Psoas muscle (tissue), 8 donors: ENCODE results near the gene AEN. TPM values are rescaled to one million over a fixed set of nuclear protein-coding genes. Genes with fewer than 3 reads are reported as not detected.

Experiments used
- ATAC-seq, 4 donors: fragments of 200-7000 bp; cut with Tn5 transposase; one replicate each; pipeline ENCODE4 v1.9.1; 2020; ENCODE audit warnings: moderate library complexity in 3 of 4, mild to moderate bottlenecking in 2 of 4
- DNase-seq, 2 donors: peaks; one replicate each; pipeline ENCODE4 v3.0.0-alpha.2; 2020
- H3K27ac ChIP-seq: fragments of 200-600 bp; one replicate; pipeline ENCODE4 v1.8.0; 2022
- H3K27me3 ChIP-seq, 3 donors: fragments of 200-600 bp in 1 of 3; one replicate each; pipeline versions ENCODE4 v1.6.1 to v1.8.0; 2013 to 2022; ENCODE audit warnings: low read length in 2 of 3, mild to moderate bottlenecking in 2 of 3, moderate library complexity in 1 of 3; ENCODE audit not compliant: insufficient read depth in 3 of 3
- H3K36me3 ChIP-seq, 2 donors: fragments of 200-600 bp in 1 of 2; one replicate each; pipeline versions ENCODE4 v1.6.1 to v1.8.0; 2013 to 2022; ENCODE audit warnings: low read depth in 1 of 2, mild to moderate bottlenecking in 1 of 2, moderate library complexity in 1 of 2; ENCODE audit not compliant: insufficient read depth in 1 of 2
- H3K4me1 ChIP-seq: fragments of 200-600 bp; one replicate; pipeline ENCODE4 v1.8.0; 2022
- H3K4me3 ChIP-seq: fragments of 200-600 bp; one replicate; pipeline ENCODE4 v1.8.0; 2022; ENCODE audit warnings: mild to moderate bottlenecking
- H3K9me3 ChIP-seq: fragments of 200-600 bp; one replicate; pipeline ENCODE4 v1.8.0; 2022
- CTCF ChIP-seq: fragments of 200-600 bp; IDR thresholded peaks from one replicate; pipeline ENCODE4 v1.8.0; 2022; ENCODE audit warnings: antibody characterized with exemption
- WGBS, 3 donors: extraction: QIAGEN DNeasy Blood & Tissue Kit; methylation state at CpG; one replicate each; pipeline versions ENCODE4 v1.1.6 to v1.1.7; 2013; 5-methylcytosine and 5-hydroxymethylcytosine counted together
- intact Hi-C, 2 donors: fragments of 100-400 bp; cut with DNase I; formaldehyde crosslinking; loops; one replicate each; pipeline versions ENCODE4 v1.11.0 to v1.14.2; 2022
- polyA plus RNA-seq, 3 donors: library from polyadenylated mRNA; stranded (reverse); fragments of 200-250 nt; gene quantifications; one replicate each; pipeline ENCODE4 v1.2.3, GENCODE V29; 2013
- total RNA-seq, 4 donors: library from RNA; stranded (reverse); fragmentation: NEBNext Ultra II Directional in 2 of 4; extraction: Animal tissue kit (Norgen Biotek cat#: 25700) in 2 of 4; gene quantifications; one replicate each; pipeline versions ENCODE4 v1.2.1 to v1.2.4, GENCODE V29; 2021 to 2023
- donor health status: healthy with polysubstance abuse.
- donor health status: DM: no; HTN: no; CAD: no; lungs with moderate emphysema.
- donor health status: Bipolar disorder and iron deficiency.
- donor health status: healthy.
- donor health status: DM: yes; HTN: yes; CAD: no.
- donor health status: DM: no; HTN: no; CAD: no.
- donor health status: DM: no; HTN: no; CAD: no.
- donor health status: DM: yes; HTN: yes; CAD: no.

The AEN gene
- total and polyA plus RNA-seq, 7 donors = 10.1 to 46.6 (median 32.2) TPM

GRCh38 chr15:88658070-88658965, 37.2 kb downstream of the AEN start:
- DNase-seq (no peak), ATAC-seq (peak in 1 of 4 donors; percentile 45)
- no peaks in the 10 kb centered on the region for H3K27me3 ChIP-seq
- H3K27ac ChIP-seq = no peak overlapping the region
- 78 to 83% (median 79%) methylated on average over 13 of the region's 13 CpGs for WGBS, 3 donors
- no peaks in the 10 kb centered on the region for H3K4me1 ChIP-seq
- no peaks in the 10 kb centered on the region for H3K36me3 ChIP-seq
- TF ChIP-seq CTCF = no peak
- intact Hi-C loops = loop anchor here (5.0 to 10.0 kb wide), 2 partner anchors 174 to 236 kb away; partner anchors contain the start of gene HAPLN3 (in 1 of the 2)
- no peak overlapping the region for H3K4me3 ChIP-seq
- H3K9me3 ChIP-seq = no peaks in the 10 kb centered on the region

DNA sequence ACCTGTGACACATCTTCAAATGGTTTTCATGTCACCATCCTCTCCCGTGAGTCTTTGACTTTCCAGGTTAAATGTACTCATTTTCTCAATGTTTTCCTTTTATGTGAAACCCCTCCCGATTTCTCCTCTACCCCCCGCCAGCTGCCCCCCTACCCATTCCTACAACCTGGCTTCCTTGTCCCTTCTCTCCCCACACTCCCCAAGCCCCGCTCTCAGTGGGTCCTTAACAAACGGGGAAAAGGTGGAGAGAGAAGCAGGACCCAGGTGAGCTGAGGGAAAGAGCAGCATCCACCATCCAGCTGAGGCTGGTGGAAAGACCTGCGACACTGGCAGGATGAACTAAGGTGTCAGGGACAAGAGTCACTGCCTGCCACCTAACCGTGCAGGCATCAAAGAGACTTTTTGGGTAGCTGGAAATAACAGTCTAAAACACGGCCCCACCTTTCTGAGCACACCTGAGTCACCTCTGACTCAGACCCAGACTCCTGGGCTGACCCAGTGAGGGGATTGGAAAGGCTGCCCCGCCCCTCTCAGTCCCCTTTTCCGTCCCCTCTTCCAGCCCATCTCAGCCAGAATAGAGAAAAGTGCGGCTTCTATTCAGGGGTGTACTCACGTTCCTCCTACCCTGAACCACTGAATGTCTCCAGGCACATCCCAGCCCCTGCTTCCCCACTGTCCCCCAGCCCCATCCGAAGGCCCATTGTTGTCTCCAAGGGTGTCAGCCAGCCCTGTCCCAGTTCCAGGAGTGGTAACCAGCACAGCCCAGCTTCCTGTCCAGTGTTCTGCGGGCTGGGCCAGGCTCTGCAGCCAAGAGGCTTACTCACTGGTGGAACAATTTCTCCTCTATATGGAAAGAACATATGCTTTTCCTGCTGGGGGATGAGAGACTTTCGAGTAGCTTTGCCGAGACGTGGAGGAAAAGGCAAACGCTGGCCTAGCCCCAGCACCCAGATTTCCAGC, 38.1 kb downstream of the AEN start:
- Histone ChIP-seq H3K9me3 (no peaks in the 10 kb centered on the region), H3K27me3 (no peaks in the 10 kb centered on the region), H3K4me1 (no peaks in the 10 kb centered on the region), H3K4me3 (no peak overlapping the region), H3K36me3 (no peaks in the 10 kb centered on the region), H3K27ac (no peak overlapping the region)
- intact Hi-C loops = loop anchor here (5.0 to 10.0 kb wide), 2 partner anchors 173 to 236 kb away; partner anchors contain the start of gene HAPLN3 (in 1 of the 2)
- ATAC-seq (peak in 1 of 4 donors; percentile 48), DNase-seq (no peak)
- TF ChIP-seq CTCF = no peak
- WGBS, 3 donors = 66 to 71% (median 69%) methylated on average over 18 of the region's 18 CpGs

DNA sequence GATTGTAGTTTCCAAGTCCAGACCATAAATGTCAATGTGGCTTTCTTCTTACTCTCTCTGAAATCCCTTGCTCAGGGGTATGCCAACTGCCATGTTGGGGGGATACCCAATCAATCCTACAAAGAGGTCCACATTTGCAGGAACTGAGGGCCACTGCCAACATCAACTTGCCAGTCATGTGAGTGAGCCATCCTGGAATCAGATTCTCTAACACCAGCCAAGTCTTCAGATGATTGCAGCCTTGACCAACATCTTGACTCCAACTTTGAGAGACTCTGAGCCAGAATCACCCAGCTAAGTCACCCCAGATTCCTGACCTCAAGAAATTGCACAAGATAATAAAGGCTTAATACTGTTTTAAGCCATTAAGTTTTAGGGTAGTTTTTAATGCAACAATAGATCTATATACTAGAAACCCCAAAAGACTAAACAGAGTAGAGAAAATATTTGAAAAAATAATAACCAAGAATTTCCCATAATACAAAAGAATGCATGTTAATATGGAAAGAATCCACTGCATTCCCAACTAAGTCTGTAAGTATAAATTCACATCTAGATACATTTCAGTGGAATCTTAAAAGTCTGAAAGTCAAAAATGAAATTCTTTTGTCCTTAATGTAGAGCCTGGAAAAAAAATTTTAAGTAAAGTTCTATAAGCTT, 40.0 kb downstream of the AEN start:
- intact Hi-C loops = no loop called here
- Histone ChIP-seq H3K4me3 (no peak overlapping the region), H3K27ac (no peak overlapping the region), H3K4me1 (no peaks in the 10 kb centered on the region), H3K36me3 (no peaks in the 10 kb centered on the region), H3K9me3 (no peaks in the 10 kb centered on the region), H3K27me3 (no peaks in the 10 kb centered on the region)
- TF ChIP-seq CTCF = no peak
- ATAC-seq (no peak), DNase-seq (no peak)

GRCh38 chr15:88661761-88662556, 40.8 kb downstream of the AEN start:
- no peak for ATAC-seq
- Histone ChIP-seq H3K9me3 (no peaks in the 10 kb centered on the region), H3K4me1 (no peaks in the 10 kb centered on the region), H3K27me3 (no peaks in the 10 kb centered on the region), H3K36me3 (no peaks in the 10 kb centered on the region), H3K27ac (no peak overlapping the region), H3K4me3 (no peak overlapping the region)
- intact Hi-C loops = no loop called here
- DNase-seq = no peak
- 77 to 82% (median 79%) methylated on average over 4 of the region's 4 CpGs for WGBS, 3 donors
- TF ChIP-seq CTCF = no peak
